A673 (cell line): Measurements from ENCODE around the gene CYP19A1.

Experiments used
- CTCF ChIP-seq: fragments of 300-800, 200-600 bp; sonication (generic); conservative IDR thresholded peaks from 2 replicates; pipeline ENCODE4 v1.5.1; 2017; ENCODE audit warnings: low read depth, mild to moderate bottlenecking, antibody characterized with exemption, low read length, moderate library complexity, mixed read lengths
- EZH2 ChIP-seq: fragments of 200-600 bp; sonication (generic); IDR thresholded peaks from 2 replicates; pipeline ENCODE4 v1.6.1; 2017; ENCODE audit warnings: borderline replicate concordance, low read depth, mild to moderate bottlenecking, mixed read lengths, antibody characterized with exemption, low read length; ENCODE audit not compliant: poor library complexity, severe bottlenecking

- TF ChIP-seq CTCF = no peak
- TF ChIP-seq EZH2 = no peak
These were observed 48.7 kb upstream of the CYP19A1 start for GRCh38 chr15:51386960-51387698.
